Activated naive CD8-positive, alpha-beta T cell treated with anti-CD3 and anti-CD28 coated beads, Interleukin-2, amount 50 U/mL, for 16 hours (primary cell): ENCODE results near the gene S100A3.
A peak's percentile ranks its signal among the peaks of the same experiment; 100 is the strongest.

Experiments
- DNase-seq: peaks from one replicate; pipeline ENCODE4 v3.0.0-alpha.2; 2020; ENCODE audit warnings: low read depth, low spot score

Gene S100A3

GRCh38 chr1:153510984-153511410 is 38.1 kb downstream of the S100A3 start:
- DNase-seq = peak; percentile 68

GRCh38 chr1:153509729-153510354 is 39.2 kb downstream of the S100A3 start:
- DNase-seq = peak; percentile 27

DNA sequence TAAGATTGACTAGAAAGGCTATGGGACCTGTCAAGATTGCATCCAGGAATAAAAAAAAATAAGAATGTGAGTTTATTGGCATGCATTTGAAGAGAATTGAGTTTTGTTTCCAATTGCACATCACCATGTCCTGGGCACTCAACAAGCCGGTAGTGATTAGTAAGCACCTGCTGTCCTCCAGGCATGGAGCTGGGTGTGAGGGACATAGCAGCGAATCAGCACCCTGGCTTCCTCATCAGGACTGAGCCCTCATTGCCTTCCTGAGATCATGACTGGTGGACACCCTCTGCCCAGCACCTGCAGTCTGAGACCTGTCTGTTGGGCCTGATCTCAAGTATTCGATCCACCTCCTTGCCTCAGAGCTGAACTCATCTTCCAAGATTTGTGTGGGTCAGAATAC is 40.0 kb downstream of the S100A3 start:
- no peak for DNase-seq

- no peak for DNase-seq
Observed at GRCh38 chr1:153507926-153508583, 41.0 kb downstream of the S100A3 start.

DNA sequence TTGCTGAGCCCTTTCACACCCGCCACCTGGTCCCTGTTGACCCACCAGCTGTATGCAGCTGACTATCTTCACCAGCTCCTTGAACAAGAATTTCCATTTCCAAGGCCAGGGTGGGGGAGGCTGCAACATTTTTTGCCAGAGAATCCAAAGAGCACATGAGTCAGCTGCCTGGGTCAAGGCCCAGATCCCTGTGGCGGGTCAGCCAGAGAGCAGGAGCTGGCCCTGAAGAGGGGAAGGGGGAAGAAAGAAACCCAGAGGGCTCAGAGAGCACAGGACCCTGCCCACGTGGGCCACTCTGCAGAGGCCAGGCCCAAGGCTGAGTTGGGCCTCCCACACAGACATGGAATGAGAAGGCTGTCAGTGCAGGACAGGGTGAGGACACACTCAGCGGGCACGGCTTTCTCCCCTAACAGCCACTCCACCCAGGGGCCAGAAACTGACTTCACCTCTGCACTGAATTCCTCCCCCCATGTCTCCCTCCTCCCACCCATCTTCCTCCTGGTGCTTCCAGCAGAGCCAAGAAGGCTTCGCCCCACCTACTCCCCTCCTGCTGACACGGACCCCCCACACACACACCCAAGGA is 42.1 kb downstream of the S100A3 start:
- no peak for DNase-seq

- DNase-seq = no peak
Observed at GRCh38 chr1:153506386-153506785, 42.7 kb downstream of the S100A3 start.

DNA sequence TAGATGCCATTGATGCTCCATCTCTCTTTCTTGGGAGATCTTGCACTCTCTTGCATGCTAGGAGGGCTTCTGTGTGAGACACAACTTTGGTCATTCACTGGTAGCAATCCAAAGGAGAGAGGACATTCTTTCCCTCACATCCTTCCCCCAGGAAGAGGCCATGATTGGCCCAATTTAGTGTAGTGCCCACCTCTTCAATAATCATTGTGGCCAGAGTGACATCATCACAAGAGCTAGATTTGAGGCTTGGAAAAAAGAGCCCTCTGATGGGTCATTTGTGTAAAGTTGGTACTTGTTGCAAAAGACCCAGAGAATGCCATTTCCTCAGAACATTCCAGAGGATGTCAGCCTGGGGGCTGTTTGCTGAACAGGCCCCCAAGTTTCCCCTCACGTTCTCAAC is 43.5 kb downstream of the S100A3 start:
- DNase-seq = no peak

- DNase-seq = no peak
Observed at GRCh38 chr1:153503766-153504165, 45.3 kb downstream of the S100A3 start.

DNA sequence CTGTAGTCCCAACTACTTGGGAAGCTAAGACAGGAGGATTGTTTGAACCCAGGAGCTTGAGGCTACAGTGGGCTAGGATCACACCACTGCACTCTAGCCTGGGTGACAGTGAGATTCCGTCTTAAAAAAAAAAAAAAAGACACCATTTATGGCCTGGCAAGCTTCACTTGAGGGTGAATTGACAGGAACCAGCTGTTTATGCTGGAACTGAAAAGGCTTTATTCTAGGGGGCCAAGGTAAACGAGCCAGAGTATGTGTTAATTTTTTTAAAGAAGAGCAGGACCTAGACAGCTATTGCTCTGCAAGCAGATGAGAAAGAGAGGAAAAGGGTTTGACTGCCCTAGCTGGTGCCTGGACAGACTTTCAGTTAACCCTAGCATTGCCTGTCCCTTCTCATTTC is 50.3 kb downstream of the S100A3 start:
- DNase-seq = no peak
